ENCODE measurements around the gene C11orf21.

DNA sequence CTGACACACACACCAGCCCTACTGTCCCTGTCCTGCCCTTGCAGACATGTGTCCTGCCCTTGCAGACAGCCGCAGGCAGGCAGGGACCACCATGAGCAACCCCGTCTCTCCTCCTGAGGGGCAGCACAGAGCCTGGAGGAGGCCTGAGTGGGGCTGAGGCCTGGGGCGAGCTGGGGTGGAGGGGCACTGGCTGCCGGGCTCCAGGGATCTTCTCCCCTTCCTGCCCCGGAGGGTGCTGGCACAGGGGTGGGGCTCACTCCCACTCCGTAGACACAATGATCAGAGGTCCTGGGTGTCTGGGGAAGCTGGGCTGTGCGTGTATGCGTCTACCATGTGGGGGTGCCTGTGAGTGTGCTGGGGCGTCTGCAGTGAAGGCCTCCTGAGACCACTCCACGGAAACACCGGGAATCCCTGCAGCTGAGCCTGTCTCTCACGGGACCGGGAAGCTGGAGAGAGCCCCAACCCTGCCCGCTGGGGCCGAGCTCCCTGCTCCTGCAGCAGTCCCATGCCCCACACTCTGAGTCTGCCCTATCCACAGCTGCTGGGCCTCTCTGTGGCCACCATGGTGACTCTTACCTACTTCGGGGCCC lies 683 bp upstream of the C11orf21 start:
- TF ChIP-seq, protein P1, sequence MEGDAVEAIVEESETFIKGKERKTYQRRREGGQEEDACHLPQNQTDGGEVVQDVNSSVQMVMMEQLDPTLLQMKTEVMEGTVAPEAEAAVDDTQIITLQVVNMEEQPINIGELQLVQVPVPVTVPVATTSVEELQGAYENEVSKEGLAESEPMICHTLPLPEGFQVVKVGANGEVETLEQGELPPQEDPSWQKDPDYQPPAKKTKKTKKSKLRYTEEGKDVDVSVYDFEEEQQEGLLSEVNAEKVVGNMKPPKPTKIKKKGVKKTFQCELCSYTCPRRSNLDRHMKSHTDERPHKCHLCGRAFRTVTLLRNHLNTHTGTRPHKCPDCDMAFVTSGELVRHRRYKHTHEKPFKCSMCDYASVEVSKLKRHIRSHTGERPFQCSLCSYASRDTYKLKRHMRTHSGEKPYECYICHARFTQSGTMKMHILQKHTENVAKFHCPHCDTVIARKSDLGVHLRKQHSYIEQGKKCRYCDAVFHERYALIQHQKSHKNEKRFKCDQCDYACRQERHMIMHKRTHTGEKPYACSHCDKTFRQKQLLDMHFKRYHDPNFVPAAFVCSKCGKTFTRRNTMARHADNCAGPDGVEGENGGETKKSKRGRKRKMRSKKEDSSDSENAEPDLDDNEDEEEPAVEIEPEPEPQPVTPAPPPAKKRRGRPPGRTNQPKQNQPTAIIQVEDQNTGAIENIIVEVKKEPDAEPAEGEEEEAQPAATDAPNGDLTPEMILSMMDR (IDR thresholded peaks at IDR 0.05; ENCODE audit: poor library complexity), result no peak
- TF ChIP-seq EZH2phosphoT487 (IDR thresholded peaks at IDR 0.05; ENCODE audit: low read depth, severe bottlenecking, unreplicated experiment) (no peak), EZH2 (IDR thresholded peaks at IDR 0.05; ENCODE audit: borderline replicate concordance) (no peak)

Measured in hepatocyte (in vitro differentiated cells).